Islet of Langerhans (tissue), 1 donor: ENCODE results near the gene C1GALT1.

Experiments
- FAIRE-seq: peaks from one replicate; lab custom pipeline; 2011; peaks lifted over from hg19 to GRCh38; lab: Jason Lieb, UNC

C1GALT1 gene

GRCh38 chr7:7272294-7272693 is 90.0 kb downstream of the C1GALT1 start:
- no peak for FAIRE-seq

- FAIRE-seq, result no peak
Measured at GRCh38 chr7:7274782-7275181, 92.4 kb downstream of the C1GALT1 start.

DNA sequence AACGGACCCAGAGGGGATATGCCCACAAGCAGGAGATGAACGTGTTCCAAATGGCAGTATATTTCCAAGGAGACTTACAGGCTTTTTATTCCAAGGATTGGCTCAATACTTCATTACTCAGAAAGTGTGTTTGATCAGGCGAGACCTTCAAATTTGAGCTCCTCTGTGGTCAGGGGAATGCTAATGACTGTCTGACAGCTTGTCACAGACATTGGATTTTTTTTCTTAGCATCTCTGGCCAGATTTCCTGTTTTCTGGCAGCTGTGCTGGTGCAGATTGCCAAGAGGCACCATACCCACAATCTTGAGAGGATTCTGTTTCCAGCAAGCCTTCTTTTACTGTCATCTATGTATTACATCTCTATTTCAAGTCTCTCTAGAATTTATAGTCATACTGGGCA is 93.8 kb downstream of the C1GALT1 start:
- no peak for FAIRE-seq

DNA sequence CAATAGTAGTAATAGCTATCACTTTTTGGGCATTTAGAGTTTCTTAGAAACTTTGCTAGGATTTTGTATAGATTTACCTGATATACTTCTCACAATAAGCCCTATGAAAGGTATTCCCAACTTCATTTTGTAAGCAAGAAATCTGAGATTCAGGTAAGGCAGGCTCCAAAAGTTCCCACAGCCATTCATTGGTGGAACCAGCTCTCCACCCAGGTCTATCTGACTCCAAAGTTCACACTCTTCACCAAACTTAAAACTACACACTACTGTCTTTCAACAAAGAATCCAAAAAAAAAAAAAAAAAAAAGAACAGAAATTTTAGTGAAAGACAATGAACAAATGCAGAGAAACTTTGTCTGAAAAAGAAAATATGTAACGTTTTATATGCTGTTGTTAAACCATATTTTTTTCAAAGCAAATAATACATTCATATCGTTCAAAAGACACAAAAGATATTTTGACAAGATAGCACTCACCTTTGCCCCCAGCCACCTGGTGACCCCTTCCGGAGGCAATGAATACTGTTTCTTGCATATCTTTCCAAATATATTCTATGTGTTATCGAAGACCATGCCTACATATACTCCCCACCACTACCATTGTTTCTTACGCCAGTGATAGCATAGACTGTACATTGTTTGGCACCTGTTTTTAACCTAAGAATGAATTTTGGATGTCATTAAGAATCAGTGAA is 108.2 kb downstream of the C1GALT1 start:
- no peak for FAIRE-seq

DNA sequence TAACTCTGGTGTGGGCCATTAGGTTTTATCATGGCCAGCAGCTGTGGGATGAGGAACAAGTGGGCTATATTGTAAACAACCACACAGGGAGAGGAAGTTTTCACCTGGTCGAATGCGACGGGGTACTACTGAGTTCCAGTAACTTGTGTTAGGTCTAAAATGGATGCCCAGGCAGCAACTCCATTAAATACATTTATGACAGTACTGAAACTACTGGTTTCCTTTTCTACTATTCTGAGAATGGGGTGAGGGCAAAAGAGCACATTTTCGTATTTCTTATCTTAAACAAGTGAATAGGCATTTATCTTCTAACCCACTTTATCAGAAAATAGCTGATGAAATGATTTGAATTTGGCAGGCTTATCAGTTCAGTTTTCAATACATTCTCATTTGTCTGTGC is 109.7 kb downstream of the C1GALT1 start:
- FAIRE-seq, result no peak

- FAIRE-seq, result no peak
Measured at GRCh38 chr7:7292608-7293007, 110.3 kb downstream of the C1GALT1 start.

DNA sequence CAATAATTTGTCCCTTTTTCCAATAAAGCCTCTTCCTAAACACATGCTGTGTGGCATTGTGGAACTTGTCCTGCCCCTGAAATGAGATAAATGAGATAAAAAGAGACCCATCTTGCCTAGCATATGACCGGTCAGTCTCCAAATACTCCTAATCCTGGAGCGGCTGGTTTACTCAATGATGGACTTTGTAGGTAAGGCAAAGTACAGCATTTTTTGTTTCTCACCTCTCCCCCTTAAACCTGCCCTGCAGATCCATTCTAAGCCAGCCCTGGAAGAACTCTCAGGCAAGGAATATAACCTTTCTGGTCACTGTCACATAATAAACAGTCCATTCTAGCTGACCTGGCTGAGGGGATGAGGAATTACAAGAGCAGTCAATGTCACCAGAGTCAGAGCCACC is 110.7 kb downstream of the C1GALT1 start:
- no peak for FAIRE-seq

- no peak for FAIRE-seq
Measured at GRCh38 chr7:7294911-7295310, 112.6 kb downstream of the C1GALT1 start.
